Measurements from ENCODE around the gene DUOX1. TPM values are rescaled to one million over a fixed set of nuclear protein-coding genes. Genes with fewer than 3 reads are reported as not detected.

The DUOX1 gene
- total RNA-seq, 4 donors from 2014 or later: 1.5 to 4.2 (median 3.9) TPM

GRCh38 chr15:45115312-45115820, 14.4 kb upstream of the DUOX1 start:
- no peaks in the 10 kb centered on the region for H3K36me3 ChIP-seq
- H3K27ac ChIP-seq: no peak overlapping the region
- H3K9me3 ChIP-seq: no peaks in the 10 kb centered on the region
- peaks cover 8 to 88% of the 10 kb centered on the region in 2 donors for H3K27me3 ChIP-seq
- 42 to 55% methylated on average over 7 of the region's 7 CpGs for WGBS, 2 donors
- peaks cover 0 to 57% (median 29%) of the 10 kb centered on the region in 4 donors for H3K4me1 ChIP-seq
- DNase-seq (ENCODE audit: low spot score in 2 of 2): no peak
- H3K4me3 ChIP-seq: no peak overlapping the region
- no peak for TF ChIP-seq CTCF (IDR thresholded peaks at IDR 0.05)
- no peak for TF ChIP-seq EP300 (IDR thresholded peaks at IDR 0.05)
- TF ChIP-seq POLR2A (IDR thresholded peaks at IDR 0.05): no peak

DNA sequence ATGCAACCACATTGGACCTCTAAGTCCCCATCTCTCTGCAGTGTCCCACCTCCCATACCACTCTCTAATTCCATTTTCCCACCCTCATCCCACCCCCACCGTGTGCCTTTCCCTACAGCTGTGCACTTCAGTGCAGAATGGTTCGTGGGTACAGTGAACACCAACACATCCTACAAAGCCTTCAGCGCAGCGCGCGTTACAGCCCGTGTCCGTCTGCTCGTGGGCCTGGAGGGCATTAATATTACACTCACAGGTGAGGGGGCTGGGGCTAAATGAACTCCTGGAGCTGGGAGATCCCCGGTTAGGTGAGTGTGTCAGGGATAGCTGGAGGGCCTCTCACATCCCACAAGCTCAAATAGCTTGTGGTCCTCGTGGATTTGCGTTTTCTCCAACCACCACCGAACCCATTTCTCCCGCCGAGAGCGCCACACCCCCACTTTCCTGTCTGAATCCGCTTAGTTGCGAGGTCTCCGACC, 13.8 kb upstream of the DUOX1 start:
- no peak for DNase-seq (ENCODE audit: low spot score in 2 of 2)
- H3K4me3 ChIP-seq: no peak overlapping the region
- no peaks in the 10 kb centered on the region for H3K9me3 ChIP-seq
- H3K36me3 ChIP-seq: no peaks in the 10 kb centered on the region
- 15 to 20% methylated on average over 19 of the region's 19 CpGs for WGBS, 2 donors
- no peak for TF ChIP-seq EP300 (IDR thresholded peaks at IDR 0.05)
- no peak for TF ChIP-seq CTCF (IDR thresholded peaks at IDR 0.05)
- no peak for TF ChIP-seq POLR2A (IDR thresholded peaks at IDR 0.05)
- peaks cover 0 to 57% (median 29%) of the 10 kb centered on the region in 4 donors for H3K4me1 ChIP-seq
- peaks cover 8 to 93% of the 10 kb centered on the region in 2 donors for H3K27me3 ChIP-seq
- H3K27ac ChIP-seq: no peak overlapping the region

DNA sequence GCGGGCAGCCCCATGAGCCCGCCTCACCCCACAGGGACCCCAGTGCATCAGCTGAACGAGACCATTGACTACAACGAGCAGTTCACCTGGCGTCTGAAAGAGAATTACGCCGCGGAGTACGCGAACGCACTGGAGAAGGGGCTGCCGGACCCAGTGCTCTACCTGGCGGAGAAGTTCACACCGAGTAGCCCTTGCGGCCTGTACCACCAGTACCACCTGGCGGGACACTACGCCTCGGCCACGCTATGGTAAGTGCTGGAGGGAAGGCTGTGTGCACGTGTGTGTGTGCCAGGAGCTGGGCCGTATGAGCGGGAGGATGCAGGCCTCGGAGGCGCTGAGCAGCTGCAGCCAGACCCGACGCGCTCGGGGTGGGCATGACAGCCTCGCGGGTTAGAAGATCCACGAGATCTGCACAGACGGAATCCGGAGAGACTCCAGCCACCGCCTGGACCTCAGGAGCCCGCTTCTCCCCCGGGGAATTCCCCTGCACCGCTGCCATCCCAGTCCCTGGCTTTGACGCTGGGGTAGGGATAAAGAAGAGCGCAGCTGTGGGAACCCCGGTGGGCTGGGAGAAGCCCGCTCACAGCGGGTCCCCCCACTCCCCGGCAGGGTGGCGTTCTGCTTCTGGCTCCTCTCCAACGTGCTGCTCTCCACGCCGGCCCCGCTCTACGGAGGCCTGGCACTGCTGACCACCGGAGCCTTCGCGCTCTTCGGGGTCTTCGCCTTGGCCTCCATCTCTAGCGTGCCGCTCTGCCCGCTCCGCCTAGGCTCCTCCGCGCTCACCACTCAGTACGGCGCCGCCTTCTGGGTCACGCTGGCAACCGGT, 13.1 kb upstream of the DUOX1 start:
- DNase-seq (ENCODE audit: low spot score in 2 of 2): no peak
- Histone ChIP-seq H3K36me3 (no peaks in the 10 kb centered on the region), H3K4me1 (peaks cover 0 to 53% (median 29%) of the 10 kb centered on the region in 4 donors), H3K27me3 (peaks cover 8 to 93% of the 10 kb centered on the region in 2 donors), H3K27ac (no peak overlapping the region), H3K9me3 (no peaks in the 10 kb centered on the region), H3K4me3 (peak overlapping the region in 2 of 4 donors; percentile 9 to 23)
- 2 to 7% methylated on average over 26 to 52 of the region's 65 CpGs for WGBS, 2 donors
- no peak for TF ChIP-seq POLR2A (IDR thresholded peaks at IDR 0.05)
- TF ChIP-seq EP300 (IDR thresholded peaks at IDR 0.05): no peak
- no peak for TF ChIP-seq CTCF (IDR thresholded peaks at IDR 0.05)

GRCh38 chr15:45117308-45118130, 12.3 kb upstream of the DUOX1 start:
- peaks cover 8 to 93% of the 10 kb centered on the region in 2 donors for H3K27me3 ChIP-seq
- DNase-seq (ENCODE audit: low spot score in 2 of 2): no peak
- no peak for TF ChIP-seq EP300 (IDR thresholded peaks at IDR 0.05)
- no peak for TF ChIP-seq POLR2A (IDR thresholded peaks at IDR 0.05)
- TF ChIP-seq CTCF (IDR thresholded peaks at IDR 0.05): no peak

More at GRCh38 chr15:45117308-45118130, 12.3 kb upstream of the DUOX1 start:
- 33 to 39% methylated on average over 27 to 30 of the region's 33 CpGs for WGBS, 2 donors
- Histone ChIP-seq H3K36me3 (no peaks in the 10 kb centered on the region), H3K4me1 (peaks cover 0 to 44% (median 23%) of the 10 kb centered on the region in 4 donors), H3K9me3 (no peaks in the 10 kb centered on the region), H3K27ac (no peak overlapping the region), H3K4me3 (peak overlapping the region in 3 of 4 donors; percentile 10 to 43 (median 10))

All from tibial nerve (tissue), 4 donors.